Measurements from ENCODE around the gene GPC6.

GRCh38 chr13:93235258-93236015 lies 8.8 kb downstream of the GPC6 start:
- no peak for TF ChIP-seq CTBP1 (IDR thresholded peaks at IDR 0.05; ENCODE audit: borderline replicate concordance)
- no peak for TF ChIP-seq TARDBP (IDR thresholded peaks at IDR 0.05)
